ENCODE data around the gene HOXA7. TPM values are rescaled to one million over a fixed set of nuclear protein-coding genes. Genes with fewer than 3 reads are reported as not detected.
A peak's percentile ranks its signal among the peaks of the same experiment; 100 is the strongest.

HOXA7 gene
- total RNA-seq, 2 donors from 2014 or later = 0.26 to 0.66 TPM

DNA sequence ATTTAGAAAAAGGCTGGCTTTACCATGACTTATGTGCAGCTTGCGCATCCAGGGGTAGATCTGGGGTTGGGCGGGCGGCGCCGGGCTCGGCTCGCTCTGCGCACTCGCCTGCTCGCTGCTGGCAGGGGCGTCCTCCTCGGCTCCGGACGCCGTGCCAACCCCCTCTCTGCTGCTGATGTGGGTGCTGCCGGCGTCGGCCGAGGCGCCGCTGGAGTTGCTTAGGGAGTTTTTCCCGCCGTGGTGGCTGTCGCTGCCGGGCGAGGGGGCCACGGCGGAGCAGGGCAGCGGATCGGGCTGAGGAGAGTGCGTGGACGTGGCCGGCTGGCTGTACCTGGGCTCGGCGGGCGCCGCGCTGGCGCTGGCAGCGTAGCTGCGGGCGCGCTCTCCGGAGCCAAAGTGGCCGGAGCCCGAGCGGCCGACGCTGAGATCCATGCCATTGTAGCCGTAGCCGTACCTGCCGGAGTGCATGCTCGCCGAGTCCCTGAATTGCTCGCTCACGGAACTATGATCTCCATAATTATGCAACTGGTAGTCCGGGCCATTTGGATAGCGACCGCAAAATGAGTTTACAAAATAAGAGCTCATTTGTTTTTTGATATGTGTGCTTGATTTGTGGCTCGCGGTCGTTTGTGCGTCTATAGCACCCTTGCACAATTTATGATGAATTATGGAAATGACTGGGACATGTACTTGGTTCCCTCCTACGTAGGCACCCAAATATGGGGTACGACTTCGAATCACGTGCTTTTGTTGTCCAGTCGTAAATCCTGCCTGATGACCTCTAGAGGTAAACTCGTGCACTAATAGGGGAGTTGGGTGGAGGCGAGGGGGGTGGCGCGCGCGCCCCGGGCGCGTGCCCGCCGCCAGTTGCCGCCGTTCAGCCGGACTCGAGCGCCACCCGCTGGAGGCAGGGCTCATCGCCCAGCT, 13.2 kb downstream of the HOXA7 start, which contains the start of gene HOXA5:
TSS of gene HOXA5 (minus strand) at position 659 of the 927 bp plus-strand sequence. CDS start at position 585, 74 bp downstream.
- Histone ChIP-seq H3K27me3 (peaks cover 0 to 84% of the 10 kb centered on the region in 2 donors), H3K27ac (peak within 1 kb of the TSS in 3 of 4 donors; percentile 51 to 67 (median 62)), H3K4me1 (peaks cover 38% of the 10 kb centered on the region), H3K9me3 (no peaks in the 10 kb centered on the region), H3K36me3 (replicated peaks in 1 of 2; ENCODE audit: insufficient read depth in 1 of 2, low read depth in 2 of 2) (no peaks in the 10 kb centered on the region), H3K4me3 (no peak within 1 kb of the TSS)
- intact Hi-C loops (cut with DNase I) = no loop called here
- WGBS, 2 donors = 9 to 30% methylated on average over 46 to 86 of the region's 86 CpGs
- peak; percentile 68 for ATAC-seq
- peak in 3 of 4 donors; percentile 41 to 65 (median 45) for DNase-seq
- TF ChIP-seq, protein P1, sequence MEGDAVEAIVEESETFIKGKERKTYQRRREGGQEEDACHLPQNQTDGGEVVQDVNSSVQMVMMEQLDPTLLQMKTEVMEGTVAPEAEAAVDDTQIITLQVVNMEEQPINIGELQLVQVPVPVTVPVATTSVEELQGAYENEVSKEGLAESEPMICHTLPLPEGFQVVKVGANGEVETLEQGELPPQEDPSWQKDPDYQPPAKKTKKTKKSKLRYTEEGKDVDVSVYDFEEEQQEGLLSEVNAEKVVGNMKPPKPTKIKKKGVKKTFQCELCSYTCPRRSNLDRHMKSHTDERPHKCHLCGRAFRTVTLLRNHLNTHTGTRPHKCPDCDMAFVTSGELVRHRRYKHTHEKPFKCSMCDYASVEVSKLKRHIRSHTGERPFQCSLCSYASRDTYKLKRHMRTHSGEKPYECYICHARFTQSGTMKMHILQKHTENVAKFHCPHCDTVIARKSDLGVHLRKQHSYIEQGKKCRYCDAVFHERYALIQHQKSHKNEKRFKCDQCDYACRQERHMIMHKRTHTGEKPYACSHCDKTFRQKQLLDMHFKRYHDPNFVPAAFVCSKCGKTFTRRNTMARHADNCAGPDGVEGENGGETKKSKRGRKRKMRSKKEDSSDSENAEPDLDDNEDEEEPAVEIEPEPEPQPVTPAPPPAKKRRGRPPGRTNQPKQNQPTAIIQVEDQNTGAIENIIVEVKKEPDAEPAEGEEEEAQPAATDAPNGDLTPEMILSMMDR (IDR thresholded peaks at IDR 0.05) = peak in 5 of 7 experiments; percentile 13 to 42 (median 28)
- TF ChIP-seq POLR2A (IDR thresholded peaks at IDR 0.05) = peak in 2 of 3 donors; percentile 34 to 42

- peaks cover 0 to 78% of the 10 kb centered on the region in 2 donors for H3K27me3 ChIP-seq
- no peak for DNase-seq
Observed at GRCh38 chr7:27142580-27143022, 13.9 kb downstream of the HOXA7 start.

DNA sequence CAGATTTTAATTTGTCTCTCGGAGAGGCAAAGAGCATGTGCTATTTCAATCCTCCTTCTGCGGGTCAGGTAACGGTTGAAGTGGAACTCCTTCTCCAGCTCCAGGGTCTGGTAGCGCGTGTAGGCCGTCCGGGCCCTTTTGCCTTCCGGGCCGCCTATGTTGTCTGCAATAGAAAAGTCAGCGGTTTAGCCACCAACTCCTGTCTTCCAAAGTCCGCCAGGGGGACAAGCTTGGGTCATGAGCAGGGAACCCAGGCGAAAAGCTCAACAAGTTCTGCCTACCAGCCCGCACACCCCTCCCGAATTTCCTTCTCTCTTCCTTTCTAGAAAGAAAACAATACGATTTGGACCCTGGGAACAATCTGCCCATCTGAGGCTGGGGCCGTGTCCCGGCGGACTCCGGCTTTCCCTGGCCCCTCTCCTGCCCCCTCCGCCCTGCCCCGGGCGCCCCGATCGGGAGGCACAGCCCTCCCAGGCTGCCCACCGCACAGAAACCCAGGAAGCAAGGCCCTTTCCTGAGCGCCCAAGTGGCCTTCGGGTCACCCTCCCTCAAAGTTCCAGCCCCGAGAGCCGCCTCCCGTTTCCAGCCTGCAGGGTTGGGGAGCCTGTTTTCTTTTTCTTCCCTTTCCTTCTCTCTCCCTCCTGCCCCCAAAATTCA, 14.4 kb downstream of the HOXA7 start:
- H3K4me3 ChIP-seq = no peak overlapping the region
- peaks cover 0 to 74% of the 10 kb centered on the region in 2 donors for H3K27me3 ChIP-seq
- H3K9me3 ChIP-seq = no peaks in the 10 kb centered on the region
- TF ChIP-seq POLR2A (IDR thresholded peaks at IDR 0.05) = no peak
- TF ChIP-seq, protein P1 (IDR thresholded peaks at IDR 0.05) = no peak
- H3K4me1 ChIP-seq = peaks cover 28% of the 10 kb centered on the region
- WGBS, 2 donors = 9 to 30% methylated on average over 20 to 30 of the region's 30 CpGs
- no peaks in the 10 kb centered on the region for H3K36me3 ChIP-seq (replicated peaks in 1 of 2; ENCODE audit: insufficient read depth in 1 of 2, low read depth in 2 of 2)
- DNase-seq = no peak
- intact Hi-C loops (cut with DNase I) = no loop called here
- ATAC-seq = no peak
- H3K27ac ChIP-seq = peak overlapping the region in 3 of 4 donors; percentile 51 to 67 (median 62)

More at GRCh38 chr7:27142580-27143022, 13.9 kb downstream of the HOXA7 start:
- peaks cover 32% of the 10 kb centered on the region for H3K4me1 ChIP-seq
- TF ChIP-seq, protein P1 (IDR thresholded peaks at IDR 0.05) = no peak
- no peak for TF ChIP-seq POLR2A (IDR thresholded peaks at IDR 0.05)
- no peaks in the 10 kb centered on the region for H3K9me3 ChIP-seq
- ATAC-seq = no peak
- H3K36me3 ChIP-seq (replicated peaks in 1 of 2; ENCODE audit: insufficient read depth in 1 of 2, low read depth in 2 of 2) = no peaks in the 10 kb centered on the region
- H3K4me3 ChIP-seq = no peak overlapping the region
- intact Hi-C loops (cut with DNase I) = no loop called here
- peak overlapping the region in 3 of 4 donors; percentile 51 to 67 (median 62) for H3K27ac ChIP-seq
- whole genome bisulfite sequencing, 2 donors = 6 to 13% methylated on average over 29 of the region's 29 CpGs

DNA sequence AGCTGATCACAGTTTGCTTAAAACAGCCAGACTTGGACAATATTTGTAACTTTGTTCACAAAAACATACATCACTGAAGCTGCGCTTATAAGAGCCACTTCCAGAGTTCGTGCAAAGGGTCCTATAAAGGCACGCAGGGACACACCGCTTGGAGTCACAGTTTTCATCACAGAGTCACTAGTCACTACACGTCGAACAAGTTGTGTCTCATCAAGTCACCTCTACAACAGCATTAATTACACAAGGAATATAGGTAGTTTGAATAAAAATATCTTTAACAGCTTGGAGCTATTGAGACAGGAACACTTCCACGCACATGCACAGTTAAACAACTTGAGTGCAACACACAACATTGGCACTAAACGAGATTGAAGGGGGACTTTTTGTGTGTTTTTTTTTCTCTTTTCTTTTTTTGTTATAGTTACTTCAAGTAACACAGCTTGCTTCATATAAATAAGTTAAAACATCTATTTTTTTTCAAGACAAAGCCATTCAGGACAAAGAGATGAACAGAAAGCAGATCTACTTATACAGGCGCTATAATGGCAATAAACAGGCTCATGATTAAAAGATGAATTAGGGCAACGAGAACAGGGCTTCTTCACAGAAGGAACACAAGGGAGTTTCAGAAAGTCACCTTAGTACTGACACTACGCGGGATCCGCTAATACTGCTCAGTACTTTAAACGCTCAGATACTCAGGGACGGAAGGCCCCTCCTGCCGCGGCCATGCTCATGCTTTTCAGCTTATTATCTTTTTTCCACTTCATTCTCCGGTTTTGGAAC, 15.1 kb downstream of the HOXA7 start:
- DNase-seq (no peak), ATAC-seq (no peak)
- Histone ChIP-seq H3K9me3 (no peaks in the 10 kb centered on the region), H3K27me3 (peaks cover 0 to 77% of the 10 kb centered on the region in 2 donors), H3K27ac (no peak overlapping the region), H3K36me3 (replicated peaks in 1 of 2; ENCODE audit: insufficient read depth in 1 of 2, low read depth in 2 of 2) (no peaks in the 10 kb centered on the region), H3K4me1 (peaks cover 28% of the 10 kb centered on the region), H3K4me3 (no peak overlapping the region)
- WGBS, 2 donors = 22 to 36% methylated on average over 18 of the region's 18 CpGs
- TF ChIP-seq, protein P1 (IDR thresholded peaks at IDR 0.05) = no peak
- TF ChIP-seq POLR2A (IDR thresholded peaks at IDR 0.05) = no peak
- intact Hi-C loops (cut with DNase I) = no loop called here
